SK-N-SH (cell line): Measurements from ENCODE around the gene CCDC167.

Experiments
- CTCF ChIP-seq: fragments of 200-600 bp; sonication (generic); IDR thresholded peaks from 2 replicates; pipeline ENCODE4 v1.6.1; 2017; ENCODE audit warnings: antibody characterized with exemption, mild to moderate bottlenecking, moderate library complexity
- EP300 ChIP-seq, 2 experiments: IDR thresholded peaks; 2 replicates each; pipeline versions ENCODE4 v1.4.0 to v1.6.1; 2012; ENCODE audit warnings: borderline replicate concordance in 1 of 2, low read depth in 1 of 2, low read length in 1 of 2
- EZH2phosphoT487 ChIP-seq: fragments of 200-600 bp; sonication (generic); IDR thresholded peaks from 2 replicates; pipeline ENCODE4 v1.6.1; 2017; ENCODE audit warnings: low read depth, mixed run types, mild to moderate bottlenecking, antibody characterized with exemption, moderate library complexity, borderline replicate concordance
- MEF2A ChIP-seq: IDR thresholded peaks from 2 replicates; pipeline ENCODE4 v1.4.0; 2012; ENCODE audit warnings: low read depth, borderline replicate concordance
- NFIC ChIP-seq: IDR thresholded peaks from 2 replicates; pipeline ENCODE4 v1.4.0; 2012; ENCODE audit warnings: borderline replicate concordance
- POLR2AphosphoS5 ChIP-seq: IDR thresholded peaks from 2 replicates; pipeline ENCODE4 v1.6.1; 2012; ENCODE audit warnings: low read depth, low read length
- RCOR1 ChIP-seq: fragments of 150-350 bp; IDR thresholded peaks from 2 replicates; pipeline ENCODE4 v1.6.1; 2017; ENCODE audit warnings: antibody characterized with exemption, low read length
- REST ChIP-seq: IDR thresholded peaks from 2 replicates; pipeline ENCODE4 v1.6.1; 2012; ENCODE audit warnings: mild to moderate bottlenecking, low read depth, low read length, moderate library complexity
- RFX5 ChIP-seq: IDR thresholded peaks from 2 replicates; pipeline ENCODE4 v1.6.1; 2012; ENCODE audit warnings: mild to moderate bottlenecking, improper control_type of control experiment, low read length
- SIN3A ChIP-seq: IDR thresholded peaks from 2 replicates; pipeline ENCODE4 v1.6.1; 2012; ENCODE audit warnings: low read depth, mild to moderate bottlenecking, low read length, moderate library complexity, borderline replicate concordance
- TAF1 ChIP-seq: IDR thresholded peaks from 2 replicates; pipeline ENCODE4 v1.6.1; 2012; ENCODE audit warnings: low read depth, mild to moderate bottlenecking, low read length, moderate library complexity, borderline replicate concordance
- TEAD4 ChIP-seq: IDR thresholded peaks from 2 replicates; pipeline ENCODE4 v1.4.0; 2012; ENCODE audit warnings: mild to moderate bottlenecking, borderline replicate concordance; ENCODE audit not compliant: insufficient read depth
- ZBTB33 ChIP-seq: IDR thresholded peaks from 2 replicates; pipeline ENCODE4 v1.4.0; 2012; ENCODE audit warnings: low read depth, borderline replicate concordance

- TF ChIP-seq MEF2A, result no peak
- no peak for TF ChIP-seq POLR2AphosphoS5
- TF ChIP-seq EZH2phosphoT487, result no peak
- TF ChIP-seq CTCF, result no peak
- no peak for TF ChIP-seq ZBTB33
- no peak for TF ChIP-seq EP300 (IDR thresholded peaks at IDR 0.05; ENCODE audit: borderline replicate concordance in 1 of 2, low read depth in 1 of 2, low read length in 1 of 2)
- TF ChIP-seq RFX5, result no peak
- no peak for TF ChIP-seq REST
- TF ChIP-seq SIN3A, result no peak
- TF ChIP-seq TEAD4, result no peak
- no peak for TF ChIP-seq NFIC
- no peak for TF ChIP-seq RCOR1
- TF ChIP-seq TAF1, result no peak
Measured at GRCh38 chr6:37480118-37480736, 19.5 kb downstream of the CCDC167 start.
